Fibroblast of mammary gland (primary cell): ENCODE measurements around the gene NCBP2L.
"Not testable (repeated sequence)": the region's sequence is repeated elsewhere in the genome, so short reads cannot be mapped to it uniquely, and the experiment has no call there.

Experiments used
- DNase-seq: peaks from one replicate; pipeline ENCODE4 v3.0.0-alpha.2; 2010; ENCODE audit warnings: low read depth
- H3K4me3 ChIP-seq: 2 replicates; pipeline ENCODE4 v1.5.1; 2011; ENCODE audit warnings: low read depth, mild to moderate bottlenecking, low read length, moderate library complexity; ENCODE audit not compliant: control insufficient read depth
- TF ChIP-seq, protein P1 (sequence below): conservative IDR thresholded peaks from 2 replicates; pipeline ENCODE4 v1.5.1; 2011; ENCODE audit warnings: low read depth, low read length, inconsistent platforms; ENCODE audit not compliant: control insufficient read depth, insufficient read depth

Gene NCBP2L

DNA sequence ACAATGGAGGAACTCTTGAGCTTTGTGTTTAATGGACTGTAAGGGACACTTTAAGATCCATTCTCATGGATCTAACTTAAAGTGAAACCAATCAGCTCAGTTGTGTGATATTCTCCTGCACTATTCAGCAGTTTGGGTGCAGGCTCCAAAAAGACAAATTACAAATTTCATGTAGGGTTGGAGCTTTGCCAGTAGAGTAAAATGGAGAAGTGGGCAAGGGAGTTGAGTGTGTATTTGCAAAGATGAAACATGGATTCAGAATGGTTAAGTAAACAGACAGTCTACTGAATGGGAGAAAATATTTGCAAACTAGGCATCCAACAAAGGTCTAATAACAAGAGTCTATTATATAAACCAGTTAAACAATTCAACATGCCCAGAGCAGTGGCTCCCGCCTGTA lies 26.9 kb downstream of the NCBP2L start:
- TF ChIP-seq, protein P1, sequence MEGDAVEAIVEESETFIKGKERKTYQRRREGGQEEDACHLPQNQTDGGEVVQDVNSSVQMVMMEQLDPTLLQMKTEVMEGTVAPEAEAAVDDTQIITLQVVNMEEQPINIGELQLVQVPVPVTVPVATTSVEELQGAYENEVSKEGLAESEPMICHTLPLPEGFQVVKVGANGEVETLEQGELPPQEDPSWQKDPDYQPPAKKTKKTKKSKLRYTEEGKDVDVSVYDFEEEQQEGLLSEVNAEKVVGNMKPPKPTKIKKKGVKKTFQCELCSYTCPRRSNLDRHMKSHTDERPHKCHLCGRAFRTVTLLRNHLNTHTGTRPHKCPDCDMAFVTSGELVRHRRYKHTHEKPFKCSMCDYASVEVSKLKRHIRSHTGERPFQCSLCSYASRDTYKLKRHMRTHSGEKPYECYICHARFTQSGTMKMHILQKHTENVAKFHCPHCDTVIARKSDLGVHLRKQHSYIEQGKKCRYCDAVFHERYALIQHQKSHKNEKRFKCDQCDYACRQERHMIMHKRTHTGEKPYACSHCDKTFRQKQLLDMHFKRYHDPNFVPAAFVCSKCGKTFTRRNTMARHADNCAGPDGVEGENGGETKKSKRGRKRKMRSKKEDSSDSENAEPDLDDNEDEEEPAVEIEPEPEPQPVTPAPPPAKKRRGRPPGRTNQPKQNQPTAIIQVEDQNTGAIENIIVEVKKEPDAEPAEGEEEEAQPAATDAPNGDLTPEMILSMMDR: no peak
- no peak for DNase-seq
- H3K4me3 ChIP-seq: no peak overlapping the region

DNA sequence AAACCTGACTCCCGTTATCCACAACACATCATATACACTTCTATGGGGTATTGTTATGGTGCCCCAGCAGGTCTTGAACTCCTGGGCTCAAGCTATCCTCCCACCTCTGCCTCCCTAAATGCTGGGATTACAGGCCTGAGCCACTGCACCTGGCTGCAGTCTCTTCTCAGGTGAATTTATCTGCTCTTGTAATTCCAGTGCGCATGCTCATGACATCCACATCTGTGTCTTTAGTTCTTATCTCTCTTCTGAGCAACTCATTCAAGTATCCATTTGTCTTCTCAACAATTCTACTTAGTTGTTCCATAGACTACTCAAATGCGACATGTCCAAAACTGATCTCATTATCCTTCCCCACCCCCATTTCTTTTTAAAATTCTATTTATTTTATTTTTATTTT lies 27.6 kb downstream of the NCBP2L start:
- TF ChIP-seq, protein P1: no peak
- DNase-seq: no peak
- H3K4me3 ChIP-seq: no peak overlapping the region

DNA sequence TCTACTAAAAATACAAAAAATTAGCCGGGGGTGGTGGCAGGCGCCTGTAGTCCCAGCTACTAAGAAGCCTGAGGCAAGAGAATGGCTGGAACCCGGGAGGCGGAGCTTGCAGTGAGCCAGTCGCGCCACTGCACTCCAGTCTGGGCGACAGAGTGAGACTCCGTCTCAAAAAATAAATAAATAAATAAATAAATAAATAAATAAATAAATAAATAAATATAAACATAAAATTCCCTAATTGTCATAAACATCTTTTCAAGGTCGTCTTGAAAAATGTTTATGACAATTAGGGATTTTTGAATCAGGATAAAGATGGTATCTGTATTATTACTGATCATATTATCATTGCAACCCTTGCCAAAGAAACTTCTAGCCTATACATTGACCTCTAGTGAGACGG lies 32.5 kb downstream of the NCBP2L start:
- not testable (repeated sequence) for DNase-seq, H3K4me3 ChIP-seq

- TF ChIP-seq, protein P1: no peak
- no peak overlapping the region for H3K4me3 ChIP-seq
- no peak for DNase-seq
These were observed 41.5 kb downstream of the NCBP2L start for GRCh38 chrX:107818900-107819521.

- DNase-seq: no peak
- H3K4me3 ChIP-seq: no peak overlapping the region
- TF ChIP-seq, protein P1: no peak
These were observed 45.5 kb downstream of the NCBP2L start for GRCh38 chrX:107823042-107823441.

DNA sequence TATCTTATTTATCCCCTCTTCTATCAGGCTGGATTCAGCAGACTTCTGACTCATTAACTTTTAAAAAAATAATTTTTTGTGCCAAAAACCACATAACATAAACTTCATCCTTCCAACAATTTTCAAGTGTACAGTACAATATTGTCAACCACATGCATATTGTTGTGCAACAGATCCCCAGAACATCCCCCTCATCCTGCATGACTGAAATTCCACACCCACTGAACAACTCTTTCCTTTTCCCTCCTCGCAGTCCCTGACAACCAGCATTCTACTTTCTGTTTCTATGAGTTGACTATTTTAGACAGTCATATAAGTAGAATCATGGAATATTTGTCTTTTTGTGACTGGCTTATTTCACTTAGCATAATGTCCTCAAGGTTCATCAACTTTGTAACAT lies 45.9 kb downstream of the NCBP2L start:
- DNase-seq: peak; percentile 86
- H3K4me3 ChIP-seq: no peak overlapping the region
- TF ChIP-seq, protein P1: no peak

- H3K4me3 ChIP-seq: peak within 1 kb of the TSS; percentile 40
- peak; percentile 47 for DNase-seq
- TF ChIP-seq, protein P1: no peak
These were observed 48.2 kb downstream of the NCBP2L start, which contains the start of gene MID2 for GRCh38 chrX:107825698-107826237. Gene MID2, plus strand, starts transcription at chrX:107825866. Its CDS starts 561 bp downstream, at chrX:107826427.
